Measurements from ENCODE around the gene SEC11A. TPM values are rescaled to one million over a fixed set of nuclear protein-coding genes. Genes with fewer than 3 reads are reported as not detected.
A peak's percentile ranks its signal among the peaks of the same experiment; 100 is the strongest.

SEC11A gene
- total and polyA plus RNA-seq, 4 donors: 56.7 to 90.2 (median 71.3) TPM

DNA sequence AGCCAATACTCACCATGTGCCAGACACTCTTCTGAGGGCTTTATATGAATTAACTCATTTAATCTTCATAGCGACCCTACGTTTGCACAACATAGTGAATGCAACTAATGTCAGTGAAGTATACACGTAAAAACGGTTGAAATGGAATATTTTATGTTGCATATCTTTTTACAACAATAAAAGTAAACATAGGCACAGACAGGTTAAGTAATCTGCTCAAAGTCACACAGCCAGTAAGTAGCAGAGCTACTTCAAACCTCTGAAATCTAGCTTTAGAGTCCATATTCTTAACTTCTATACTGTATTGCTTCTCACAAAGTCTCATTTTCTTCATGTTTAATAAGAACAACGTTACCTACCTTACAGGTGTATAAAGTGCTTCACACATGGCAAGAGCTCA lies 1.6 kb downstream of the SEC11A start (continued):
- TF ChIP-seq, protein P1, sequence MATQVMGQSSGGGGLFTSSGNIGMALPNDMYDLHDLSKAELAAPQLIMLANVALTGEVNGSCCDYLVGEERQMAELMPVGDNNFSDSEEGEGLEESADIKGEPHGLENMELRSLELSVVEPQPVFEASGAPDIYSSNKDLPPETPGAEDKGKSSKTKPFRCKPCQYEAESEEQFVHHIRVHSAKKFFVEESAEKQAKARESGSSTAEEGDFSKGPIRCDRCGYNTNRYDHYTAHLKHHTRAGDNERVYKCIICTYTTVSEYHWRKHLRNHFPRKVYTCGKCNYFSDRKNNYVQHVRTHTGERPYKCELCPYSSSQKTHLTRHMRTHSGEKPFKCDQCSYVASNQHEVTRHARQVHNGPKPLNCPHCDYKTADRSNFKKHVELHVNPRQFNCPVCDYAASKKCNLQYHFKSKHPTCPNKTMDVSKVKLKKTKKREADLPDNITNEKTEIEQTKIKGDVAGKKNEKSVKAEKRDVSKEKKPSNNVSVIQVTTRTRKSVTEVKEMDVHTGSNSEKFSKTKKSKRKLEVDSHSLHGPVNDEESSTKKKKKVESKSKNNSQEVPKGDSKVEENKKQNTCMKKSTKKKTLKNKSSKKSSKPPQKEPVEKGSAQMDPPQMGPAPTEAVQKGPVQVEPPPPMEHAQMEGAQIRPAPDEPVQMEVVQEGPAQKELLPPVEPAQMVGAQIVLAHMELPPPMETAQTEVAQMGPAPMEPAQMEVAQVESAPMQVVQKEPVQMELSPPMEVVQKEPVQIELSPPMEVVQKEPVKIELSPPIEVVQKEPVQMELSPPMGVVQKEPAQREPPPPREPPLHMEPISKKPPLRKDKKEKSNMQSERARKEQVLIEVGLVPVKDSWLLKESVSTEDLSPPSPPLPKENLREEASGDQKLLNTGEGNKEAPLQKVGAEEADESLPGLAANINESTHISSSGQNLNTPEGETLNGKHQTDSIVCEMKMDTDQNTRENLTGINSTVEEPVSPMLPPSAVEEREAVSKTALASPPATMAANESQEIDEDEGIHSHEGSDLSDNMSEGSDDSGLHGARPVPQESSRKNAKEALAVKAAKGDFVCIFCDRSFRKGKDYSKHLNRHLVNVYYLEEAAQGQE (IDR thresholded peaks at IDR 0.05): no peak
- no peak for TF ChIP-seq RXRA (IDR thresholded peaks at IDR 0.05)
- TF ChIP-seq HNF4G (IDR thresholded peaks at IDR 0.05): no peak
- no peak for TF ChIP-seq RAD21 (IDR thresholded peaks at IDR 0.05)
- TF ChIP-seq FOXA2 (IDR thresholded peaks at IDR 0.05): no peak

DNA sequence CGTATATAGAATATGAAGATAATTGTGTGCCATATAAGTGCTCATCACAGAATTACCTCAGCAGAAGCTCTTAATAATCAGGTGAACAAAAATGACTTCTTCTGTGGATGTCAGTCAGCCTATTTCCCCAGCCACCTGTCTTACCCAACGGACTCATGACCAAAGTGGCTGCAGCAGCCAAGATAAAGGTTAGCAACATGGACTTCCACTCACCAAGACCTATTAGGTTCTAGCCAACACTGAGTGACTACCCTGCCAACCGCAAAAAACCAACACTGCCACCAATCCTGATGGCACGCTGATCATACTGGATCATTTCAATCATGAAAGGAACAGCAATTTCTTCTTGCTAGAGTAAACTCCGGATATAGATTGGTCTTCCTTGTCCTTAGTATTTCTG lies 12.1 kb downstream of the SEC11A start:
- Histone ChIP-seq H3K27me3 (ENCODE audit: control insufficient read depth in 4 of 4, insufficient read depth in 4 of 4, low read length in 3 of 4) (no peaks in the 10 kb centered on the region), H3K36me3 (ENCODE audit: control insufficient read depth in 4 of 4, insufficient read depth in 3 of 4, low read depth in 1 of 4, low read length in 3 of 4) (peaks cover 0 to 2% (median 0%) of the 10 kb centered on the region in 4 donors), H3K4me1 (ENCODE audit: control insufficient read depth in 4 of 4, insufficient read depth in 4 of 4, low read length in 3 of 4) (peaks cover 5 to 15% (median 10%) of the 10 kb centered on the region in 4 donors), H3K9me3 (ENCODE audit: control insufficient read depth in 4 of 4, low read length in 3 of 4) (no peaks in the 10 kb centered on the region), H3K4me3 (ENCODE audit: low read depth in 1 of 3, low read length in 3 of 3) (no peak overlapping the region), H3K9ac (ENCODE audit: low read depth in 1 of 2, low read length in 2 of 2) (no peak overlapping the region), H3K27ac (ENCODE audit: low read depth in 1 of 2, low read length in 2 of 2) (peak overlapping the region; percentile 10 to 46)
- 67% methylated on average over 5 of the region's 5 CpGs for WGBS
- DNase-seq (ENCODE audit: low spot score): no peak
- TF ChIP-seq HNF4A (conservative IDR thresholded peaks at IDR 0.05) (peak in 1 of 2 donors; percentile 33), GABPA (IDR thresholded peaks at IDR 0.05 in 1 of 2, conservative IDR thresholded peaks at IDR 0.05 in 1 of 2) (no peak)
- TF ChIP-seq, protein P1 (IDR thresholded peaks at IDR 0.05): no peak

DNA sequence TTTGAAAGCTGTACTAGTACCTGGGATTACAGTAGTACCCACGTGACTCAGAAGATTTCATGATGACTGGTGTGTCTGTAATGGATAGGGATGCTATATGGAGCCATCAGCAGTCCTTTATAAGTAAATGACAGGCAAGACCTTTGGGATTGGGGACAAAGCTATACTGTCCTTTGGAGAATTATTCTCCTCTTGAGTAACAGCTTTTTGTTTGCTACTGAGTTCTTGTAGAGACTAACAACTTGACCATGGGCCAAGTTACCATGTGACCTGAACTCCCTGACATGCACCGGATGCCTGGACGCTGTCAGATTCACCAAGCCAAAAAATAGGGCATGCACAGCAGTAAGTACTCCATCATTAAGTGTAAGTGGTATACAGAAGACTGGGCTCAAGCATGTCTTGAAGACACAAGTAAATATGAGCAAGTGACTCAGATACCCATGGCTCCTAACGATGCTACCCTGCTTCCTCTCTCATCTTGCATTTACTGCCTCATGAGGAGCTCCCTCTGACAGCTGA lies 12.9 kb downstream of the SEC11A start:
- peaks cover 0 to 2% (median 0%) of the 10 kb centered on the region in 4 donors for H3K36me3 ChIP-seq (ENCODE audit: control insufficient read depth in 4 of 4, insufficient read depth in 3 of 4, low read depth in 1 of 4, low read length in 3 of 4)
- no peaks in the 10 kb centered on the region for H3K9me3 ChIP-seq (ENCODE audit: control insufficient read depth in 4 of 4, low read length in 3 of 4)
- H3K9ac ChIP-seq (ENCODE audit: low read depth in 1 of 2, low read length in 2 of 2): no peak overlapping the region
- H3K4me3 ChIP-seq (ENCODE audit: low read depth in 1 of 3, low read length in 3 of 3): no peak overlapping the region
- 34% methylated on average over 4 of the region's 4 CpGs for WGBS
- no peak for DNase-seq (ENCODE audit: low spot score)
- peaks cover 5 to 15% (median 10%) of the 10 kb centered on the region in 4 donors for H3K4me1 ChIP-seq (ENCODE audit: control insufficient read depth in 4 of 4, insufficient read depth in 4 of 4, low read length in 3 of 4)
- H3K27me3 ChIP-seq (ENCODE audit: control insufficient read depth in 4 of 4, insufficient read depth in 4 of 4, low read length in 3 of 4): no peaks in the 10 kb centered on the region
- peak overlapping the region; percentile 46 to 66 for H3K27ac ChIP-seq (ENCODE audit: low read depth in 1 of 2, low read length in 2 of 2)
- TF ChIP-seq HNF4G (IDR thresholded peaks at IDR 0.05) (peak; percentile 21), GABPA (IDR thresholded peaks at IDR 0.05 in 1 of 2, conservative IDR thresholded peaks at IDR 0.05 in 1 of 2) (peak in 1 of 2 donors; percentile 51), RXRA (IDR thresholded peaks at IDR 0.05) (peak; percentile 31 to 43), NR2F2 (IDR thresholded peaks at IDR 0.05) (peak; percentile 23), RAD21 (IDR thresholded peaks at IDR 0.05) (peak; percentile 26 to 28), YY1 (IDR thresholded peaks at IDR 0.05) (peak; percentile 4), SP1 (IDR thresholded peaks at IDR 0.05) (no peak), HNF4A (conservative IDR thresholded peaks at IDR 0.05) (peak; percentile 51 to 55), TAF1 (conservative IDR thresholded peaks at IDR 0.05) (no peak)
- TF ChIP-seq, protein P2, sequence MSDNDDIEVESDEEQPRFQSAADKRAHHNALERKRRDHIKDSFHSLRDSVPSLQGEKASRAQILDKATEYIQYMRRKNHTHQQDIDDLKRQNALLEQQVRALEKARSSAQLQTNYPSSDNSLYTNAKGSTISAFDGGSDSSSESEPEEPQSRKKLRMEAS (IDR thresholded peaks at IDR 0.05): peak; percentile 24

All from liver (tissue), 9 donors.